Urinary bladder (tissue), 4 donors: ENCODE results near the gene PRPF39. TPM values are rescaled to one million over a fixed set of nuclear protein-coding genes. Genes with fewer than 3 reads are reported as not detected.
"Not testable (repeated sequence)": the region's sequence is repeated elsewhere in the genome, so short reads cannot be mapped to it uniquely, and the experiment has no call there.

Experiments used
- DNase-seq: peaks from one replicate; pipeline ENCODE4 v3.0.0-alpha.2; 2015; ENCODE audit errors: extremely low spot score
- H3K27ac ChIP-seq: one replicate; pipeline ENCODE4 v1.5.1; 2013; ENCODE audit warnings: low read depth, mild to moderate bottlenecking, moderate library complexity
- H3K36me3 ChIP-seq: one replicate; pipeline ENCODE4 v1.6.1; 2013; ENCODE audit warnings: mild to moderate bottlenecking, moderate library complexity; ENCODE audit not compliant: insufficient read depth
- H3K4me1 ChIP-seq: one replicate; pipeline ENCODE4 v1.6.1; 2013; ENCODE audit warnings: mild to moderate bottlenecking, moderate library complexity; ENCODE audit not compliant: insufficient read depth
- H3K4me3 ChIP-seq: one replicate; pipeline ENCODE4 v1.5.1; 2013; ENCODE audit warnings: low read depth, low read length
- WGBS: extraction: QIAGEN DNeasy Blood & Tissue Kit; methylation state at CpG from one replicate; pipeline ENCODE4 v1.1.7; 2013; 5-methylcytosine and 5-hydroxymethylcytosine counted together
- polyA plus RNA-seq: library from polyadenylated mRNA; stranded (reverse); fragments of 200-250 nt; gene quantifications from one replicate; pipeline ENCODE4 v1.2.3, GENCODE V29; 2013
- total RNA-seq: library from RNA; depleted of rRNA; stranded (reverse); fragments of >200 nt; gene quantifications from one replicate; pipeline ENCODE4 v1.2.3, GENCODE V29; 2014
- donor health status: healthy with polysubstance abuse.
- donor health status: healthy.

PRPF39 gene
- total and polyA plus RNA-seq, 2 donors: 15.7 to 75.7 TPM

DNA sequence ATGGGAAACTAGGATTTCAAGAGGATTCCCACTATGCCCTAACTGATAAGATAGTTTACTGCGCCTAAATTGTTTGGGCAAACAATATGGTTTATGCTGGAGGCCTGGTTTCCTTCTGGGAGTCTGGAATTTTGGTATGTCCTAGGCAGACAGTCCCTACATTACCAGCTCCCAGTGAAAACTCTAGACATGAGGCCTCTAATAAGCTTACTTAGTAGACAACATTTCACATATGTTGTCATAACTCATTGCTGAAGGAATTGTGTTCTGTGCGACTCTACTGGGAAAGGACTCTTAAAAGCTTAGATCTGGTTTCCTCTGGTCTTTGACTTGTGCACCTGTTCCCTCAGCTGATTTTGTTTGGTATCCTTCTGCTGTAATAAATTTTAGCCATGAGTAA, 18.0 kb upstream of the PRPF39 start:
- H3K36me3 ChIP-seq: peaks cover 3% of the 10 kb centered on the region
- H3K4me3 ChIP-seq: no peak overlapping the region
- no peak for DNase-seq
- no peaks in the 10 kb centered on the region for H3K4me1 ChIP-seq
- WGBS: 39% methylated on average over 2 of the region's 2 CpGs
- H3K27ac ChIP-seq: no peak overlapping the region

DNA sequence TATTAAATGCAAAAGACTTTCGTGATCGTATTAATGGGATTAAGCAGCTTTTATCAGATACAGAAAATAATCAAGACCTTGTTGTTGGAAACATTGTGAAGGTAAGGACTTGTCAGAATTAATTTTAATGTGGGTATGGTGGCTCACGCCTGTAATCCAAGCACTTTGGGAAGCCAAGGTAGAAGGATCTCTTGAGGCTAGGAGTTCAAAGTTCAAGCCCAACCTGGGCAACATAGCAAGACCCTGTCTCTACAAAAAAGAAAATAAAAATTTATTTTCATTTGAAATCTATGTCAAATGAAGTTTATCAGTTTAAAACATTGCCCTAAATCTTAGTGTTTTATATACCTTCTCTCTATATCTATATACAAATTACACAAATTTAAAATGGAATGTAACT, 17.2 kb upstream of the PRPF39 start:
- DNase-seq: no peak
- H3K36me3 ChIP-seq: peaks cover 3% of the 10 kb centered on the region
- H3K4me3 ChIP-seq: no peak overlapping the region
- 78% methylated on average over 3 of the region's 3 CpGs for WGBS
- H3K27ac ChIP-seq: no peak overlapping the region
- H3K4me1 ChIP-seq: no peaks in the 10 kb centered on the region

- DNase-seq: no peak
- 83% methylated on average over 3 of the region's 3 CpGs for WGBS
- peaks cover 3% of the 10 kb centered on the region for H3K36me3 ChIP-seq
- H3K4me3 ChIP-seq: no peak overlapping the region
- no peaks in the 10 kb centered on the region for H3K4me1 ChIP-seq
- H3K27ac ChIP-seq: no peak overlapping the region
Observed at GRCh38 chr14:45068396-45068795, 15.5 kb upstream of the PRPF39 start.

GRCh38 chr14:45070215-45070614, 13.7 kb upstream of the PRPF39 start:
- H3K4me3 ChIP-seq: no peak overlapping the region
- peaks cover 3% of the 10 kb centered on the region for H3K36me3 ChIP-seq
- H3K27ac ChIP-seq: no peak overlapping the region
- 94% methylated on average over 1 of the region's 1 CpG for WGBS
- no peaks in the 10 kb centered on the region for H3K4me1 ChIP-seq
- DNase-seq: no peak

DNA sequence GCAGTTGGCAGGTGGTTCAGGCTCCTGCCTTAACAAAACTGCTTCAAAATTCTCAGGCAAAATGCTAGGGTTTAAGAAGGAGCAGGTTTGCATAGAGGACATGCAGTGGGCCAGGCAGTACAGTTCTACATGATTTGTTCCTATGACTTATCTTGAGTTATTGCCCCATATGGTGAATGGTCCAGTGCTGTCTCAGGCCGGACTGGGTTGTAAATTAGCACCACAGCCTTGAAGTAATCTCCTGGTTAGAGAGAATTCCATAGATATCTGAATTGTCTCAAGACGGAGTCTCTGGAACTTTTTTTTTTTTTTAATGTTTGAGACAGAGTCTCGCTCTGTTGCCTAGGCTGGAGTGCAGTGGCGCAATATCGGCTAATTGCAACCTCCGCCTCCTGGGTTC, 11.8 kb upstream of the PRPF39 start:
- no peak overlapping the region for H3K4me3 ChIP-seq
- H3K27ac ChIP-seq: no peak overlapping the region
- WGBS: 94% methylated on average over 6 of the region's 6 CpGs
- H3K4me1 ChIP-seq: no peaks in the 10 kb centered on the region
- H3K36me3 ChIP-seq: peaks cover 3% of the 10 kb centered on the region
- no peak for DNase-seq

DNA sequence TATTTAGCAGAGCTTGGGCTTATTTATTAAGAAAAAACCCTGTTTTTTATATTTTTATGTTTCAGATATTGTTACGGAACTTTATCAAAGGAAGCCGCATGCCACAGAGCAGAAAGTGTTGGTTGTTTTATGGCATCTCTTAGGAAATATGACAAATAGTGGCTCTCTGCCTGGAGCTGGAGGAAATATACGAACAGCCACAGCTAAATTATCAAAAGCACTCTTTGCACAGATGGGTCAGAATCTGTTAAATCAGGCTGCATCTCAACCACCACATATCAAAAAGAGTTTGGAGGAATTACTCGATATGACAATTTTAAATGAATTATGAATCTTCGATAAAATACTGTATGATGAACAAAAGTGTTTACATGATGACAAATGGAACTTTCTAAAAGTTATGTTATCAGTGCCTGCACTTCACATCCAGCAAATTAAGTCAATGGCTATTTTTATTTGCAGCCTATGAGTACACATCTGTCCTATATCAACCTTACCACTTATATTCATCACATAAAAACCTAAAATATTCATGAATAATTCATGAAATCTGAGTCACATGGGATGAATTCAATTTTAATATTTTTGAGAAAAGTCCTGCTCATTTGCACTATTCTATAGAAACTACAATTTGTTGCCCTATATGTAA, 10.6 kb upstream of the PRPF39 start:
- no peak overlapping the region for H3K27ac ChIP-seq
- 81% methylated on average over 5 of the region's 5 CpGs for WGBS
- H3K4me1 ChIP-seq: no peaks in the 10 kb centered on the region

GRCh38 chr14:45078323-45078722, 5.6 kb upstream of the PRPF39 start:
- Histone ChIP-seq H3K4me3 (no peak overlapping the region), H3K36me3 (no peaks in the 10 kb centered on the region), H3K4me1 (no peaks in the 10 kb centered on the region), H3K27ac (no peak overlapping the region)
- no peak for DNase-seq
- WGBS: 91% methylated on average over 1 of the region's 1 CpG

More for the DNA sequence above, 10.6 kb upstream of the PRPF39 start:
- peaks cover 3% of the 10 kb centered on the region for H3K36me3 ChIP-seq
- no peak overlapping the region for H3K4me3 ChIP-seq
- no peak for DNase-seq

DNA sequence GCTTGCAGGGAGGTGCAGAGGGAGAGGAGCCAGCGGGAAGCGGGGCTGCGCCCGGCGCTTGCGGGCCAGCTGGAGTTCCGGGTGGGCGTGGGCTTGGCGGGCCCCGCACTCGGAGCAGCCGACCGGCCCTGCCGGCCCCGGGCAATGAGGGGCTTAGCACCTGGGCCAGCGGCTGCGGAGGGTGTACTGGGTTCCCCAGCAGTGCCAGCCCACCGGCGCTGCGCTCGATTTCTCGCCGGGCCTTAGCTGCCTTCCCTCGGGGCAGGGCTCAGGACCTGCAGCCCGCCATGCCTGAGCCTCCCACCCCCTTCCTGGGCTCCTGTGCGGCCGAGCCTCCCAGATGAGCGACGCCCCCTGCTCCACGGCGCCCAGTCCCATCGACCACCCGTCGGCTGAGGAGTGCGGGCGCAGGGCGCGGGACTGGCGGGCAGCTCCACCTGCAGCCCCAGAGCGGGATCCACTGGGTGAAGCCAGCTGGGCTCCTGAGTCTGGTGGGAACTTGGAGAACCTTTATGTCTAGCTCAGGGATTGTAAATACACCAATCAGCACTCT, 3.4 kb upstream of the PRPF39 start:
- not testable (repeated sequence) for H3K36me3 ChIP-seq, H3K4me1 ChIP-seq, H3K4me3 ChIP-seq, DNase-seq, H3K27ac ChIP-seq
- WGBS: 97% methylated on average over 40 of the region's 40 CpGs

GRCh38 chr14:45081096-45081495, 2.8 kb upstream of the PRPF39 start:
- H3K36me3 ChIP-seq, H3K27ac ChIP-seq, H3K4me3 ChIP-seq, DNase-seq, H3K4me1 ChIP-seq: not testable (repeated sequence)
- WGBS: 90% methylated on average over 3 of the region's 3 CpGs

DNA sequence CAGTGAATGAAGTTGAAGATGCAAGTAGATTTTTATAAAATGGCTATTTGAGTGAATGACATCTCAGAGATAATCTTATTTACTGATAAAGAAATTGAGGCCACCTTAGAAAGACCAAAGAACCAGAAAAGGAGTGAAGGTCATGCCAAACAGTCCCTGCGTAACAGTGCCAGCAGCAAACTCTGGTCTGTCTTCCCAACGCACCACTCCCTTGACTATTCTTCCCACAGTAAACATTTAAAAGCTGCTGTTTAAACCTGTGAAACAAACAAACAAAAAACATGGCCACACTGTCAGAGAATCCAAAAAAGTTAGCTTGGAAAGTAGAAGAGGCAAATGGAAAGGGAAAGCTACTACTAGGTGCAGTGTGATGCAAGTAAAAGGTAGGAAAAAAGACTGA, 1.5 kb upstream of the PRPF39 start:
- H3K27ac ChIP-seq: no peak overlapping the region
- H3K36me3 ChIP-seq: no peaks in the 10 kb centered on the region
- no peak overlapping the region for H3K4me3 ChIP-seq
- peaks cover 1% of the 10 kb centered on the region for H3K4me1 ChIP-seq
- WGBS: 77% methylated on average over 2 of the region's 2 CpGs
- DNase-seq: no peak

DNA sequence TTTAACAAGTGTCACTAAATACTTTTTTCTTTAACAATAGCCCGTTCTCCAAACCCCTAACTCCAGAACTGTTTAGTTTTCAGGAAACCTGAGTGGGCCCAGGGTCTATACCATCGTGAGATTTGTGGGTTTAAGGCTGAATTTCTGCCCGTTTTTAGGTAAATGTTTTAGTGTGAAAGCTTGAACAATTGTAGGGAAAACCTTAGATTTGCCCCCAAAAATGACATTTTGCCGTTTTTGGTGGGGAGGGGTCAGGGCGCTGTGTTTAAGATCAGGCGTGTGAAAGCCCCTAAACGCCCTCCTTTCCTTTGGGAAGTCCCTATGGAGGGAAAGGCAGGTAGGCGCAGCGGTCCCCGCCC, 320 bp upstream of the PRPF39 start:
- WGBS: under 1% methylated on average over 10 of the region's 10 CpGs
- Histone ChIP-seq H3K4me3 (peak overlapping the region; percentile 73), H3K4me1 (peaks cover 1% of the 10 kb centered on the region), H3K27ac (no peak overlapping the region), H3K36me3 (no peaks in the 10 kb centered on the region)
- peak; percentile 11 for DNase-seq

GRCh38 chr14:45084946-45085346, 1.0 kb downstream of the PRPF39 start:
- DNase-seq: no peak
- Histone ChIP-seq H3K36me3 (no peaks in the 10 kb centered on the region), H3K4me1 (peaks cover 1% of the 10 kb centered on the region), H3K4me3 (peak overlapping the region; percentile 73), H3K27ac (no peak overlapping the region)
- WGBS: 3% methylated on average over 4 of the region's 4 CpGs

- Histone ChIP-seq H3K4me1 (peaks cover 1% of the 10 kb centered on the region), H3K4me3 (no peak overlapping the region), H3K36me3 (no peaks in the 10 kb centered on the region), H3K27ac (no peak overlapping the region)
- 54% methylated on average over 1 of the region's 1 CpG for WGBS
- no peak for DNase-seq
Observed at GRCh38 chr14:45089813-45090212, 5.9 kb downstream of the PRPF39 start.

GRCh38 chr14:45091710-45092109, 7.8 kb downstream of the PRPF39 start:
- no peak overlapping the region for H3K4me3 ChIP-seq
- H3K4me1 ChIP-seq: no peaks in the 10 kb centered on the region
- H3K27ac ChIP-seq: no peak overlapping the region
- no peaks in the 10 kb centered on the region for H3K36me3 ChIP-seq
- no peak for DNase-seq
- WGBS: 89% methylated on average over 2 of the region's 2 CpGs

DNA sequence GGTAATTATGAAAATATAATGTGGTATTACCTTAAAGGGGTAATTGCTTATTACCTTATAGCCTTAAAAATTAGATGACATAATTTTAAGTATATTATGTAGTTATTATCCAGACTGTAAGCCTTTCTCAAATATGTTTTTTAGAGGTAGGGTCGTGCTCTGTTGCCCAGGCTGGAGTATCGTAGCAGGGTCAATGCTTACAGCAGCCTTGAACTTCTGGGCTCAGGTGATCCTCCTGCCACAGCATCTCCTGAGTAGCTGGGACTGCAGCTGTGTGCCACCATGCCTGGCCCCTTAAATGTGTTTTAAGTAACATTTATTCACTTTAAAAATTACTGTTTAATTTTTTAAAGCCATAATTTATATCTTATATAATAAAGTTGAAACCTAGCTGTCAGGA, 10.4 kb downstream of the PRPF39 start:
- Histone ChIP-seq H3K4me1 (no peaks in the 10 kb centered on the region), H3K36me3 (no peaks in the 10 kb centered on the region), H3K27ac (no peak overlapping the region), H3K4me3 (no peak overlapping the region)
- no peak for DNase-seq
- WGBS: 96% methylated on average over 2 of the region's 2 CpGs
